Measurements from ENCODE around the gene PCSK5.
"Not testable (repeated sequence)": the region's sequence is repeated elsewhere in the genome, so short reads cannot be mapped to it uniquely, and the experiment has no call there.

Gene PCSK5

DNA sequence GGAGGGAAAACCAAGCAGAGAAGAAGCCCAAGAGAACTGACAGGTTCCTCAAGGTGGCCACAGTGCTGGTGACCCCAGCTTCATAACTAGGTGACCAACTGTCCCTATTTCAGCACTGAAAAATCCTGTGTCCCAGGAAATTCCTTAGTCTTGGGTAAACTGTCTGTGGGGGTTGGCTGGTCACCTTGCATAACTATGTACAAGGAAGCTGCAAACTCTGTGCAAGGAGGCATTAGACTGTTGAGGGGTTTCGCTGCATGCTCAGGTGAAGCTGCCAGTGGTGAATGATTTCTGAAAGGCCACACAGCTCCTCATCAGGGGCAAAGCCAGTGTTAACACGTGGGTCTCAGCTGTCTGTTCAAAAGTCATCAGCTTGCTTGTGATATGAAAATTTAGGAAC, 36.9 kb downstream of the PCSK5 start:
- DNase-seq = no peak

GRCh38 chr9:75930190-75930589, 39.7 kb downstream of the PCSK5 start:
- DNase-seq = no peak

GRCh38 chr9:75930730-75931321, 40.4 kb downstream of the PCSK5 start:
- no peak for DNase-seq

DNA sequence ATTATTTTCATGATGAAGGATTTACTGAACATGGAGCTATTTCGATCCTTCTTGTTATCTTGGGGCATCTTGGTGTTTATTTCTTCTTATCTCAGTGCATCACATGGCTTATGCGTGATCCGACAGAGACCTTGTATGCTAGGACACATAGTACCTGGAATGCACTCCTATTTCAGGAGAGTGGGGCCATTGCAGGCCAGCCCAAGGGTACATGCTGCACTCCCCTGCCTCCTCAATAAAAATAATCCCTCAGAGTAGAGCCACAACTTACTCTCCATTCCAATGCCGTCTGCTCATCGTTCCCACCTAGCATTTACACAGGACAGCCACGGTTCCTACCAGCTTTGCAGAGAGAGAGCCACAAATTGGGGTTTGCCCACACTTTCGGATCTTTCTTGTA, 43.5 kb downstream of the PCSK5 start:
- no peak for DNase-seq

- DNase-seq = no peak
Measured at GRCh38 chr9:75935591-75935990, 45.1 kb downstream of the PCSK5 start.

GRCh38 chr9:75937521-75938258, 47.2 kb downstream of the PCSK5 start:
- no peak for DNase-seq

DNA sequence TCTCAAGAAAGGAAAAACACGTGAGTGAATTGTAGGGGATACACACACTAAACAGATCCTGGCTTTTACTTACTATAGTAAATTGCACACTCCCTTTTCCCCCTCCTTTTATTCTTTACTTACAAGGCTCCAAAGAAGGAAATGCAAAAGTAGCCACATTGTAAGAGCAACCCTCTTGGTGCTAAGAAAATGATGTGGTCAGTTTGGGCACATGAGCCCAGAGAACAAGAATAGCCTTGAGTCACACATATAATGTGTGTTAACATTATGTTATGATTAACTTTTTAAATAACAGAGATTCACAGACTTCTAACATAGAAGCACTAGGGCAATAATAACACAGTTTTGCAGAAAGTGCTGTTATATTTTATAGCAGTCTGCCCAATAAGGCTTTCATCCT, 48.5 kb downstream of the PCSK5 start:
- no peak for DNase-seq

DNA sequence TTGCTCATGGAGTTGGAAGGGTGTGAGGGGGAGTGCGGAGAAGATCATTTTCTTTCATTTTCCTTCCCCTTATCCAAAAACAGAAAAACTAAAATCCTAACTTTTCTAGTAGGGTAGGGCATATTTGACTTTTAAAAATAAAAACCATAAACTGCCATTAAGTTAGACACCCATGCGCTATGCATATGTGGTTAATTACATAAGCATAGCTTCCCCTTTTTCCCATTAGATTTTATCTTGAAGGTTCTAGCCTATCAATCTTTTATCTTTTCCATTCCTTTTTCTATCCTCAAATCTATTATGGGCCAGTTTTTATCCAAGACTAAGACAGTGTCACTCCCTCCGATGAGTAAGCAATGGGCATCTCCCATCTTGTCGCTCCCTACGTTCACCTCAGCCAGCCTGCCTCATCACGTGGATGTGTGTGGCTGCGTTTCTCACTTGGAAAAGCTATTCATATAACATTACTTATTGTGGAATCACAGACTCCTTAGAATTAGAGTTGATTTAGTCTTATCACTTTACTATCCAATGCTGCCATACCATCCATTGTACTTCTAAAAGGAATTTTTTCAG, 49.2 kb downstream of the PCSK5 start:
- DNase-seq = no peak

GRCh38 chr9:75941066-75941465, 50.6 kb downstream of the PCSK5 start:
- DNase-seq = no peak

GRCh38 chr9:75941577-75942311, 51.3 kb downstream of the PCSK5 start:
- no peak for DNase-seq

- DNase-seq = no peak
Measured at GRCh38 chr9:75946766-75947165, 56.3 kb downstream of the PCSK5 start.

DNA sequence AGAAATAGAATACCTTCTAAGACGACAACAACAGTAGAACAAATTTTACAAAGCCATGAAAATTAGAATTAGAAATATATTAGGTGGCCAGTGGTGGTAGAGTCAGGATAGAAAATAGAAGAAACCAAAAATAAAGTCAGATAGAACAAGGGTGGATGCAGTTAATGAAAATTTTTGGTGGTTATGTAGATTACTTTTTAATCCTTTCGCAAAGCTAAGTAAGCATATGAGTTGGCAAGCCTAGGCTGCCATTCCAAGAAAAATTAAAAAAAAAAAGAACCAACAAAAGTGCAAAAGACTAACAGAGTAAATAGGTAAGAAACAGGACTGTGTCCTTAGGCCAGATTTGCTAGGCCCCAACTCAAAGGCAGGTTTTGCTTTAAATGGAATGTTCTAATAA, 56.8 kb downstream of the PCSK5 start:
- no peak for DNase-seq

DNA sequence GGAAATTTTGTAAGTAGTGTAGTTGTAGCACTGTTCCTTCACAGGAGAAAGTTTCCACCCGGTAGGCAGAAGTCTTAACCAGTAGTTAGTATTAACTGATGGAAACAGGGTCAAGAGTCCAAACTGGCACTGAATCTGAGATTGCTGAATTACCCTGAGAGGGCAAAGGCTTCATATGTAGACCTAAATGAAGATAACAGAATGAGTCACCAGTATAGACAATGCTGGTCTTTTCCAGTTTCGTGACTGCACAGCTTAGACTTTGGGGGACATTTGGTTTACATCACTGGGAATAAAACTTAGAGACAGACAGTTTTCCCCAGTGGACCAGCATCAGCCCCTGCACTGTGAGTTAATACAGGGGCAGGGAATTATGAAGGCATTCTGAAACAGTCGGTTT, 60.5 kb downstream of the PCSK5 start:
- DNase-seq = no peak

GRCh38 chr9:75953218-75953617, 62.7 kb downstream of the PCSK5 start:
- no peak for DNase-seq

DNA sequence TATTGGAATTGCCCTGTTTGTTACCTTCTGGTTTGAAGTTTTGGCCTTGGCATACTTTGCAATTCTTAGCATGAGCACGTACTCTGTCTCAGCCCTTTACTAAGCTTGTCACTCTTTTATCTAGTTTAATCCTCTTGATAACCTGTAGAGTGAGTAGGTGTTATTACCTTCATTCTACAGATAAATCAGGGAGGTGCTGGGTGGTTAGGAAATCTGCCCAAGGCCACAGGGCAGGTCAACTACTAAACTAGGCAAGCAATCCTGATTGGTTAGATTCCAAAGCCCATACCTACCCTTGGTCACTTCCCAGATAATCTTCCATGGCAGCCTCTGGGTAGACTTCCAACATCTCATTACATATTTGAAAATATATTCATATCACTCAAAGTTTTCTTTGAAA, 65.7 kb downstream of the PCSK5 start:
- DNase-seq = no peak

DNA sequence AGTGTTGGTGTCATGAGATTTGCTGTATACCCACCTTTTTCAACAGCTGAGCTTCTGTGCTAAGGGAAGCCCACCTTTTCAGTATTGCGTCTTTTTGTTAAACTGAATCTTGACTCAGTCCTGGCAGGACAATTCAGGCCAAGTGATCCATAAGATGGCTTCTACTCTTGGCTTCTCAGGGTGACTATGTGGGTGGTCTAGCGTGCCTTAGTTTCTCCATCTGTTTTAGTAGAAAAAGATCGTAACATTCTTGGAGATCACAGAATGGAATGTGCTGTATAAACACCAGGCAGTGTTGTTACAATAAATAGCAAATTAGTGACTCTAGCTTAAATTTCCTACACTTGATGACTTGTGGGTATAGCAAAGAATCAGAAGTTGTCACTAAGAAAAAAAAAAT, 66.6 kb downstream of the PCSK5 start:
- no peak for DNase-seq

DNA sequence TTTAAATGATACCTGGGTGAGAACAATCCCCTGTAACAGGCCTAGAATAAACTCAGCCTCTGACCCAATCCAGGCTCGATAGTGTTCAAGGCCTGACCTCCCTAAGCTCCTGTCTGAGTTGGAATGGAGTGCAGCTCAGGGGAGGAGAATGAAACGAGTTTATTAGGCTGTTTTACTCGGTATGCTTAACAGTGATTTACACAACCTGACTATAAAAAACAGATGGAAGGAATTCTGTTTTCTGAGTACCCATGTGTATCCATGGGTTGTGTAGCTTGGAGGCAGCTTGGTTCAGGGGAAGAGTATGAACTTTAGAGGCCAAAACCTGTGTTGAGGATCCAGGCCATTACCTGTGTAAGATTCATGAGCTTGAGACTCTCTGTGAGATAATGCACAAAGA, 67.8 kb downstream of the PCSK5 start:
- no peak for DNase-seq

- no peak for DNase-seq
Measured at GRCh38 chr9:75960551-75960950, 70.1 kb downstream of the PCSK5 start.

DNA sequence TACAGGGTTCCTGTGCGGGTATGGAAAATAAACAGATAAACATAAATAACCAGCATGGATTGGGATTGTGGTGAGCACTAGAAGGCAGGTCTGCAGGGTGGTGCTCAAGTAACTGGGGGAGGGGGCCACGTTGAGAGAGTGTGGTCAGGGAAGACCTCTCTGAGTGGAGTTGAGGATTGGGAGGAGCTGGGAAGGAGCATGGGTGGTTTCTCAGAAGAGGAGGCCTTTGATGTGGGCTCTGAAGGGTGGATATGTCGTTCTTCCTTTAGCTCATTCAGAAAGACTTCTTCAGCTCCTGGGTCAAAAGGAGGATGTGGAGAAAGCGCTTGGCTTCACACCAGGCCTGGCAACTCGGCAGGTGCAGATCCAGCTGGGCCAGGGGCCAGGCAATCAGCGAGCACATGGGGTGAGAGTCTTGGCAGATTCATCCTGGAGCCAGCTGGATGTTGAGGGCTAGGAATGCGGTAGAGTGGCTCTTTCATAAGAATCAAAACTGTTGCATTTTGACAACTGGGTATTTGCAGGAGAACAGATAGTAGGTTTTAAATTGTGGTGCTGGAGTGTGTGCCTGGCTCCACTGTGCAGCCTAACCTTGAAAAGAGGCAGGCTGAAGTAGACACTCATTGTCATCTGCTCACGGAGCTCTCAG, 71.7 kb downstream of the PCSK5 start:
- DNase-seq = no peak

GRCh38 chr9:75962662-75963036, 72.2 kb downstream of the PCSK5 start:
- no peak for DNase-seq

- not testable (repeated sequence) for DNase-seq
Measured at GRCh38 chr9:75963321-75963720, 72.8 kb downstream of the PCSK5 start.

GRCh38 chr9:75964427-75964826, 74.0 kb downstream of the PCSK5 start:
- DNase-seq = no peak

DNA sequence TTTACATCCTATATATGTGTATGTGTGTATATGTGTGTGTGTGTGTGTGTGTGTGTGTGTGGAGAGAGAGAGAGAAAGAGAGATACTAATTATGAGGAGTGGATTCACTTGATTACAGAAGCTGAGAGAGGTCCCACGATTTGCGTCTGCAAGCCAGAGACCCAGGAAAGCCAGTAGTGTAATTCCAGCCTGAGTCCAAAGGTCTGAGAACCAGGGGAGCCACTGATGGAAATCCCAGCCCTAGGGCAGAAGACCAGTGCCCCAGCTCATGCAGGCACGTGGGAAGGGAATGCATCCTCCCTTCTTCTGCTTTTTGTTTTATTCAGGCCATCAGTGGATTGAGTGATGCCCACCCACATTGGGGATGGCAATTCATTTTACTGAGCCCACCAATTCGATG, 74.8 kb downstream of the PCSK5 start:
- no peak for DNase-seq

Data from CD4-positive, alpha-beta T cell treated with Interferon gamma for 1 hour (primary cell).